Ishikawa (cell line): ENCODE measurements around the gene BEND3.

Experiments
- CEBPB ChIP-seq: IDR thresholded peaks from 2 replicates; pipeline ENCODE4 v1.6.1; 2012
- CREB1 ChIP-seq: IDR thresholded peaks from 2 replicates; pipeline ENCODE4 v1.6.1; 2012; ENCODE audit warnings: low read depth
- EGR1 ChIP-seq: IDR thresholded peaks from 2 replicates; pipeline ENCODE4 v1.6.1; 2012
- EP300 ChIP-seq: IDR thresholded peaks from 2 replicates; pipeline ENCODE4 v1.6.1; 2012; ENCODE audit warnings: borderline replicate concordance
- FOXM1 ChIP-seq: IDR thresholded peaks from 2 replicates; pipeline ENCODE4 v1.6.1; 2012; ENCODE audit warnings: low read depth, borderline replicate concordance
- NFIC ChIP-seq: IDR thresholded peaks from 2 replicates; pipeline ENCODE4 v1.6.1; 2012
- RAD21 ChIP-seq: IDR thresholded peaks from 2 replicates; pipeline ENCODE4 v1.6.1; 2012; ENCODE audit warnings: low read depth
- TAF1 ChIP-seq: IDR thresholded peaks from 2 replicates; pipeline ENCODE4 v1.6.1; 2012; ENCODE audit warnings: low read depth, mild to moderate bottlenecking
- TCF12 ChIP-seq: IDR thresholded peaks from 2 replicates; pipeline ENCODE4 v1.6.1; 2012; ENCODE audit warnings: low read depth
- TEAD4 ChIP-seq: IDR thresholded peaks from 2 replicates; pipeline ENCODE4 v1.6.1; 2012
- YY1 ChIP-seq: IDR thresholded peaks from 2 replicates; pipeline ENCODE4 v1.6.1; 2012; ENCODE audit warnings: low read depth
- ZBTB7A ChIP-seq: IDR thresholded peaks from 2 replicates; pipeline ENCODE4 v1.6.1; 2012; ENCODE audit warnings: low read depth
- TF ChIP-seq, protein P1 (sequence below): IDR thresholded peaks from 2 replicates; pipeline ENCODE4 v1.6.1; 2012
- TF ChIP-seq, protein P2 (sequence below): IDR thresholded peaks from 2 replicates; pipeline ENCODE4 v1.6.1; 2012; ENCODE audit warnings: low read depth, mild to moderate bottlenecking
- TF ChIP-seq, protein P3 (sequence below): IDR thresholded peaks from 2 replicates; pipeline ENCODE4 v1.6.1; 2012

Gene BEND3

DNA sequence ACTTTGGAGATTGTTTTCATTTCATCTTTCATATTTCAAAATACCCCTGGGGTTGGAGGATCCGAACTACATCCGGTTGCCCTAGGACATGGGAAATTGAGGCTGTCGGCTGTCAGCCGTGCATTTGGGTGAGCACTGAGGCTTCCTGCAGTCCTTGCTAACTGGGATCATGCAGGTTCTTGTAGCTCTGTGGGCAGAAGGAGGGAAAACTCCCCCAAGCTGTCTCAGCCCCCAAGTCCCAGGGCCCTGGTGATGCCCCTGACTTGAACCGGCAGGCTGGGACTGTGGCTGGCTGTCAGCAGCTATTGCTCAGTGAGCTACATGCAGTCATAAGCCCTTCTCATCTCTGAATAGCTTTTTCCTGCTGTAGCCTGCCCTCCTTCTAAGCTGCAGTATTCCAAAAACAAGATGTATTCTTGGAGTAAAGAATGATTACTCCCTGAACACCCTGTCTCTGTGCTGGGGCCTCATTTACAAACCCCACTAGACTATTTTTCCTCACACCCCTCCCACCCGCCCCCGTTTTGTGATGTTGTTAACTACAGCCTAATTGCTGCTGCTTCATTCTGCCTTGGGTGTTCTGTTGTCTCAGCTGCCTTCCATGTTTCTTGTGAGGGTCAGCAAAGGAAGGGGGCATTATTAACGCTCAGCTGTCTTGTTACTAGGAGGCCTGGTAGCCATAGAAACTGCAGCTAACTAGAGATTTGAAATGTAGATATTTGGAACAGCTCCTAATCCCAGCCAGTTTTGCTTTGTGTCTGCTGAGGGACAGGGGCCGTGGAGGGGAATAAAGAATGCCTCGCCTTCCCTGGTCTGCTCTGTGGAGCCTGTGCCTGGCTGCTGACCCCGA is 69.3 kb downstream of the BEND3 start:
- TF ChIP-seq, protein P1, sequence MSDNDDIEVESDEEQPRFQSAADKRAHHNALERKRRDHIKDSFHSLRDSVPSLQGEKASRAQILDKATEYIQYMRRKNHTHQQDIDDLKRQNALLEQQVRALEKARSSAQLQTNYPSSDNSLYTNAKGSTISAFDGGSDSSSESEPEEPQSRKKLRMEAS, result no peak
- no peak for TF ChIP-seq TEAD4
- no peak for TF ChIP-seq NFIC
- no peak for TF ChIP-seq FOXM1
- TF ChIP-seq CREB1, result no peak
- TF ChIP-seq, protein P2, sequence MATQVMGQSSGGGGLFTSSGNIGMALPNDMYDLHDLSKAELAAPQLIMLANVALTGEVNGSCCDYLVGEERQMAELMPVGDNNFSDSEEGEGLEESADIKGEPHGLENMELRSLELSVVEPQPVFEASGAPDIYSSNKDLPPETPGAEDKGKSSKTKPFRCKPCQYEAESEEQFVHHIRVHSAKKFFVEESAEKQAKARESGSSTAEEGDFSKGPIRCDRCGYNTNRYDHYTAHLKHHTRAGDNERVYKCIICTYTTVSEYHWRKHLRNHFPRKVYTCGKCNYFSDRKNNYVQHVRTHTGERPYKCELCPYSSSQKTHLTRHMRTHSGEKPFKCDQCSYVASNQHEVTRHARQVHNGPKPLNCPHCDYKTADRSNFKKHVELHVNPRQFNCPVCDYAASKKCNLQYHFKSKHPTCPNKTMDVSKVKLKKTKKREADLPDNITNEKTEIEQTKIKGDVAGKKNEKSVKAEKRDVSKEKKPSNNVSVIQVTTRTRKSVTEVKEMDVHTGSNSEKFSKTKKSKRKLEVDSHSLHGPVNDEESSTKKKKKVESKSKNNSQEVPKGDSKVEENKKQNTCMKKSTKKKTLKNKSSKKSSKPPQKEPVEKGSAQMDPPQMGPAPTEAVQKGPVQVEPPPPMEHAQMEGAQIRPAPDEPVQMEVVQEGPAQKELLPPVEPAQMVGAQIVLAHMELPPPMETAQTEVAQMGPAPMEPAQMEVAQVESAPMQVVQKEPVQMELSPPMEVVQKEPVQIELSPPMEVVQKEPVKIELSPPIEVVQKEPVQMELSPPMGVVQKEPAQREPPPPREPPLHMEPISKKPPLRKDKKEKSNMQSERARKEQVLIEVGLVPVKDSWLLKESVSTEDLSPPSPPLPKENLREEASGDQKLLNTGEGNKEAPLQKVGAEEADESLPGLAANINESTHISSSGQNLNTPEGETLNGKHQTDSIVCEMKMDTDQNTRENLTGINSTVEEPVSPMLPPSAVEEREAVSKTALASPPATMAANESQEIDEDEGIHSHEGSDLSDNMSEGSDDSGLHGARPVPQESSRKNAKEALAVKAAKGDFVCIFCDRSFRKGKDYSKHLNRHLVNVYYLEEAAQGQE, result no peak

DNA sequence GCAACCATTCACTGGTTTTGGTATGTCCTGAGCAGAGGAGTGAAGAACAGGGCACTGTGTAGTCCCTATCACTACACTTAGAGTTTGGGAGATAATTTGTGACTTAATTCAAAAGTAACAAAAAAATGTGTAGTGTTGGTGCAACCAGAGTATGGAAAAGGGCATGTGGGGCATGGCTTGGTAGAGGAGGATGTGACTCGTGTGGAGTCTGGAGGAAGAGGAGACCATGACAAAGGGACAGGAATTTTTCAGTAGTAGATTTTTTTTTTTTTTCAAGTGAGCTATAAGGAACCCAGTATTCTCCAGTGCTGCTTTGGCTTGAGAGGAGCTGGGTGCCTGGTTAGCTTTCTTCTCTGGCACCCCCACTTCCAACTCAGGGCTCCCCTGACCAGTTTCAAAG is 82.2 kb downstream of the BEND3 start:
- TF ChIP-seq NFIC, result no peak
- no peak for TF ChIP-seq RAD21
- no peak for TF ChIP-seq TEAD4
- no peak for TF ChIP-seq YY1
- TF ChIP-seq EP300, result no peak
- no peak for TF ChIP-seq TCF12
- TF ChIP-seq, protein P3, sequence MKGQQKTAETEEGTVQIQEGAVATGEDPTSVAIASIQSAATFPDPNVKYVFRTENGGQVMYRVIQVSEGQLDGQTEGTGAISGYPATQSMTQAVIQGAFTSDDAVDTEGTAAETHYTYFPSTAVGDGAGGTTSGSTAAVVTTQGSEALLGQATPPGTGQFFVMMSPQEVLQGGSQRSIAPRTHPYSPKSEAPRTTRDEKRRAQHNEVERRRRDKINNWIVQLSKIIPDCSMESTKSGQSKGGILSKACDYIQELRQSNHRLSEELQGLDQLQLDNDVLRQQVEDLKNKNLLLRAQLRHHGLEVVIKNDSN, result no peak

DNA sequence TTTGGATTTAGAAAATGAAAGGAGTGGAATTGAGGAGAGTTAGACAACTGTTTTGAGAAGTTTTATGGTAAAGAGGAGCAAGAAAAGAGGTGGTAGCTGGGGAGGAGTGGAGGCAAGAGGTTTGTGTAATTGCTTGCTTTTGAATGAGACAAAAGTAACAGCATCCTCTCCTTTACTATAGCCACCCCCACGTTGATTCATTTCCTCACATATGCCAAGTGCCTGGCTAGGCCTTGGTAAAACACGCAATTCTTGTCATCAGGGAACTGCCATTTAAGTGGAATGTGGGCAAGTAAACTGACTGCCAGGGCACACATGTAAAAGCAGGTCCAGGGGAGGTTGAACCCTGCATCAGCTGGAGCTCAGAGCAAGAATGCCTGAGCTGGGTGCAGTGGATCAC is 83.3 kb downstream of the BEND3 start:
- TF ChIP-seq TAF1, result no peak
- no peak for TF ChIP-seq YY1
- TF ChIP-seq FOXM1, result no peak
- TF ChIP-seq CEBPB, result no peak
- no peak for TF ChIP-seq TCF12
- TF ChIP-seq, protein P2, result no peak
- TF ChIP-seq CREB1, result no peak

DNA sequence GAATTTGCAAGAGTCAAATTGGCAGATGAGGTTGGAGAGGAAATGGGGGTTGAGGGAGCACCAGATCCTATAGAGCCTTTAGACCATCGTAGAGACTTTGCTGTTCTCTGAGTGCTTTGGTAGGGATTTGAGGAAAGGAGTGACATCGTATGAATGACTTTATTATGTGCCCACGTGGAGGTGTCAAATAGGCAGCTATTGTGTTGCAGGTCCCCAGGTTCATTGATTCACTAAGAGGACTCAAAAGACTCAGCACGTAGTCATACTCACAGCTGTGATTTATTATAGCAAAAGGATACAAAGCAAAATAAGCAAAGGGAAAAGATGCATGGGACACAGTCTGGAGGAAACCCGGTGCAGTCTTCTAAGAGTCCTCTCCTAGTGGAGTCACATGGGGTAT is 85.2 kb downstream of the BEND3 start:
- TF ChIP-seq, protein P1, result no peak
- TF ChIP-seq CREB1 (no peak), FOXM1 (no peak), NFIC (no peak), EP300 (no peak), TEAD4 (no peak), EGR1 (no peak), TAF1 (no peak), ZBTB7A (no peak)
- TF ChIP-seq, protein P3, result no peak
- TF ChIP-seq, protein P2, result no peak

DNA sequence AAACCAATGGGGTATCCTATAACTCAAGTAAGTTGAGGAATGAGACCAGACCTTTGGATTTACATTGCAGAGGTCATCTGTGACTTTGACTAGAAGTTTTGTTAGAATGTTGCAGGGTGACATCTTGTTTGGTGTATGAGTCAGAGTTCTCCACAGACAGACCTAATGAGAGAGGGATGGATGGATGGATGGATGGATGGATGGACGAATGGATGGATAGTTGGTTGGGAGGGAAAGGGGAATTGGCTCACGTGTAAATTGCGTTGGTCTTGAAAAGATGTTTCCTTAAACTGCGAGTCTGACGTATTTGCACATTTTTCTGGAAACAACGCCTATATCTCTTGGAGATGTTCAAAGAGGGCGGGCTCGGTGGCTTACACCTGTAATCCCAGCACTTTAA is 88.3 kb downstream of the BEND3 start:
- TF ChIP-seq TAF1, result no peak
- no peak for TF ChIP-seq EP300
